Activated CD8-positive, alpha-beta memory T cell treated with anti-CD3 and anti-CD28 coated beads, Interleukin-2, amount 50 U/mL, for 24 hours (primary cell): ENCODE measurements around the gene TGM3.
"Not testable (repeated sequence)": the region's sequence is repeated elsewhere in the genome, so short reads cannot be mapped to it uniquely, and the experiment has no call there.

Experiments used
- DNase-seq: peaks from one replicate; pipeline ENCODE4 v3.0.0-alpha.2; 2020; ENCODE audit errors: extremely low read depth

Gene TGM3

DNA sequence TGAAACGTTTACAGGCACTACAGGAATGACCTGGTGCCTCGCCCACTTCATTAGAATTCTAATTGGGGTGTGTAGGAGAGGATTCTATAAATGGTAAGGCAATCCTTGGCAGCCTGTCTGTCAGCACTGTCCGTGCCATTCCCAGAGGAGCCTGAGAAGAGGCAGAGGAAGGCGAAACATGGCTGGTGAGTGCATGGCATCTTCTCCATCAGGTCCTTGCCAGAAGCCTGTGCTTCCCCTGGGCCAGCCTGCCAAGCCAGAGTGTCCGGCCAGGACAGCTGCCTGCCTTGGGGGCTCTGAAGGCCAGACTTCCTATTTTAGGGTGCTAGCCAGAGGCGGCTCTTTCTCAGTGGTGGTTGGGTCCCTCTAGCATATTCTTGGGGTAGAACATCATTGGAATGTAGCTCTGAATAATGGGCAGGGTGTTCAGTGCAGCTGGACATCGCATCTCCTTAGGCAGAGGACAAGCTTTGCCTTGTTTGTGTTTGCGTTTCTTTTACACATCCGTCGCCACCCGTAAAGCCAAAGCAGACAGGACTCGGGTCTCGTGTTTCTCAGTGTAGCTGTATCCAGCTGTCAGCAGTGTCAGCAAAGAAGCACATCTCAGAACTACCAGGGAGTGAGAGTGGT lies at the start of gene TGM3:
Gene TGM3 (plus strand): TSS at position 116 of the 630 bp plus-strand sequence. CDS start 63 bp downstream, at position 179.
- no peak for DNase-seq

DNA sequence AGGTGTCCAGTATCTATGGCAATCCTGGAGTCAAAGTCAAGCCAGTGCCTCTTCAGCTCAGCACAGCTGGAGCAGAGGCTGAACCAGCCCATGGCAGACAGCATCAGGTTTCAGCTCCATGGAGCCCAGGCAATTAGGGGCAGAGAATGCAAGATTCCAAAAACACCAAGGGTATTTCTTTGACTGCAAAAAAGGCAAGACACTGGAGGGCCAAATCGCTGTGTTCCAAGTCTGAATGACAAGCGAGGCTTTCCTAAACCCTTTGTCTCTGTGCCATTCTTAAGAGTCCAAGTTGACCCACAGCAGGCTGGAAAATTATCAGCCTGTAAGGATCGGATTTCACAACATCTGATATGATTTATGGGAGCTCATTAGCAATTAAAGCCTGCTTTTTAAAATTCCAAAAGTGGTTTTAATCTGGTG lies 49.7 kb upstream of the TGM3 start:
- no peak for DNase-seq

DNA sequence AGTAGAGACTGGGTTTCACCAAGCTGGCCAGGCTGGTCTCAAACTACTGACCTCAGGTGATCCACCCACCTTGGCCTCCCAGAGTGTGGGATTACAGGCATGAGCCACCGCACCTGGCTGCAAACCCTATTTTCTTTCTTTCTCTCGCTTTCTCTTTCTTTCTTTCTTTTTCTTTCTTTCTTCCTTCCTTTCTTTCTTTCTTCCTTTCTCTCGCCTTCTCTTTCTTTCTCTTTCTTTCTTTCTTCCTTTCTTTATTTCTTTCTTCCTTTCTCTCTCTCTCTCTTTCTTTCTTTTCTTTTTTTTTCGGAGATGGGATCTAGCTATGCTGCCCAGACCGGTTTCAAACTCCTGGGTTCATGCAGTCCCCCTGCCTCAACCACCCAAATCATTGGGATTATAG lies 47.0 kb upstream of the TGM3 start:
- no peak for DNase-seq

GRCh38 chr20:2249935-2250334 lies 45.9 kb upstream of the TGM3 start:
- DNase-seq, result no peak

DNA sequence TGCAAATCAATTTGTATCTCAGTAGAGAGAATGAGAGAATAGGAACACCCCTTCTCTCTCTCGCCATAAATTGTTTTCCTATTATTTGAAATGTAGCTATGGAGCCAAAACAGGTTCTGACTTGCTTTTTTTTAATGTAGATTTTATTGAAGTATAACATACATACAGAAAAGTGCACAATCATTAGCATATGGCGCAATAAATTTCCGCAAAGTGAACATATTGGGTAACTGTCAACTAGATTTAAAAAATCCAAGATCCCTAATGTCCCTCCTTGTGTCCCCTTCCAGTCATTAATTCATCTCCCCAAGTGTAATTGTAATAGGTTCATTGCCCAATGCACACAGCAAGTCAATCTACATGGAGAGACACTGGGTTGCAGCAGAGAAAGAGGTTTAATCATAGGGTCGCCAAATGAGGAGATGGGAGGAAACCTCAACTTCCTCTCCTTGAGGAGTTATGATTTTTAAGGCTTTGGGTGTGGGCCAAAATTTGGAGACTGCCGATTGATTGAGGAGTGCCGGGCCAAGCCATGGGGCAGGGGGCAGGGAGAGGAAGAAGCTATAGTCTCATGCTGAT lies 43.3 kb upstream of the TGM3 start:
- DNase-seq, result no peak

DNA sequence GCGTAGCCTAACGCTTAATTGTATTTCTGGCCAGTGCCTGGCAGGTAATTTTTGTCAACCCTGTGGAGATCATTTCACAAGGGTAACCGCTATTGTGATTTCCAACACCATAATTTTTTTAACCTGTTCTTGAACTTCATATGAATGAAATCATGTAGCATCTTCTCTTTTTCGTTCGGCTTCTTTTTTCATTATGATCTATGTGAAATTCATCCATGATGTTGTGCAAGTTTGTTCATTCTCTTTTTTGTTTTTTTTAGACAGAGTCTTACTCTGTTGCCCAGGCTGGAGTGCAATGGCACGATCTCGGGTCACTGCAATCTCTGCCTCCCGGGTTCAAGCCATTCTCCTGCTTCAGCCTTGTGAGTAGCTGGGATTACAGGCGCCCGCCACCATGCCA lies 42.5 kb upstream of the TGM3 start:
- no peak for DNase-seq

- no peak for DNase-seq
These were observed 41.5 kb upstream of the TGM3 start for GRCh38 chr20:2254333-2254732.

GRCh38 chr20:2255926-2256531 lies 39.8 kb upstream of the TGM3 start:
- DNase-seq, result no peak

- no peak for DNase-seq
These were observed 36.1 kb upstream of the TGM3 start for GRCh38 chr20:2259731-2260130.

DNA sequence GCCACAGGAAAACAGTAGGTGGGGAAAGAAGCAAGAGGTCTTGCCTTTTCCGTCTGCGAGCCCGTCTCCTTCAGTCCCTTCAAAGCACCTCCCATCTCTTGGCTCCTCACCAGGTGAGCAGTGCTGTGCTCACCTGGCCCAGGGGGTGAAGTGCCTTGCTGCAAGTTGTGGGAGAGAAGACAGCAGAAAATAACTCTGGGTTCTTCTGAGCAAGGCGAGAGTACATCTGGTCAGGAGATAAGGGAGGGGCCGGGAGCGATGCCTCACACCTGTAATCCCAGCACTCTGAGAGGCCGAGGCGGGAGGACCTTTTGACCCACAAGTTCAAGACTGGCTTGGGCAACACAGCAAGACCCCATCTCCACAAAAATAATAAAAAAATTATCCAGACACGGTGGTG lies 35.6 kb upstream of the TGM3 start:
- DNase-seq, result no peak

GRCh38 chr20:2261046-2261485 lies 34.7 kb upstream of the TGM3 start:
- no peak for DNase-seq

GRCh38 chr20:2261629-2262028 lies 34.2 kb upstream of the TGM3 start:
- DNase-seq, result no peak

DNA sequence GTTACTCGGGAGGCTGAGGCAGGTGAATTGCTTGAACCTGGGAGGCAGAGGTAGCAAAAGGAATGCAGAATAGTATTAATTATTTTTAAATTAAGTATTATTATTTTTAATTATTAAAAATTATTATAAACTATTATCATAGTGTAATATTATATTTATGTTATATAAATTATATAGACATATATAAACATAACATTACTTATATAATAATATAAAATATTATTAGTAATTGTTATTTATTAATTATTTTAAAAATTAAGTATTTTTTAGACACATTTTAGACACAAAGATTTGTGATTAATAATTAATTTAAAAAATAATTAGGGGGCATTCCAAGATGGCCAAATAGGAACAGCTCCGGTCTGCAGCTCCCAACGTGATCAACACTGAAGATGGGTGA lies 31.7 kb upstream of the TGM3 start:
- no peak for DNase-seq

DNA sequence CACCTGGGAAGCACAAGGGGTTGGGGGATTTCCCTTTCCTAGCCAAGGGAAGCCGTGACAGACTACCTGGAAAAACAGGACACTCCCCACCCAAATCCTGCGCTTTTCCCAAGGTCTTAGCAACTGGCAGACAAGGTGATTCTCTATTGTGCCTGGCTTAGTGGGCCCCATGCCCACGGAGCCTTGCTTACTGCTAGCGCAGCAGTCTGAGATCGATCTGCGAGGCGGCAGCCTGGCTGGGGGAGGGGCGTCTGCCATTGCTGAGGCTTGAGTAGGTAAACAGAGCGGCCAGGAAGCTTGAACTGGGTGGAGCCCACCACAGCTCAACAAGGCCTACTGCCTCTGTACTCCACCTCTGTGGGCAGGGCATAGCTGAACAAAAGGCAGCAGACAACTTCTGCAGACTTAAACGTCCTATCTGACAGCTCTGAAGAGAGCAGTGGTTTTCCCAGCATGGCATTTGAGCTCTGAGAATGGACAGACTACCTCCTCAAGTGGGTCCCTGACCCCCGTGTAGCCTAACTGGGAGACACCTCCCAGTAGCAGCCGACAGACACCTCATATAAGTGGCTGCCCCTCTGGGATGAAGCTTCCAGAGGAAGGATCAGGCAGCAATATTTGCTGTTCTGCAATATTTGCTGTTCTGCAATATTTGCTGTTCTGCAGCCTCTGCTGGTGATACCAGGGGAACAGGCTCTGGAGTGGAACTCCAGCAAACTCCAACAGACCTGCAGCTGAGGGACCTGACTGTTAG lies 31.0 kb upstream of the TGM3 start:
- not testable (repeated sequence) for DNase-seq

GRCh38 chr20:2273634-2274302 lies 22.0 kb upstream of the TGM3 start:
- no peak for DNase-seq

GRCh38 chr20:2276015-2276414 lies 19.8 kb upstream of the TGM3 start:
- no peak for DNase-seq

GRCh38 chr20:2279253-2279779 lies 16.5 kb upstream of the TGM3 start:
- DNase-seq, result no peak

- no peak for DNase-seq
These were observed 15.7 kb upstream of the TGM3 start for GRCh38 chr20:2280082-2280481.

- no peak for DNase-seq
These were observed 14.2 kb upstream of the TGM3 start for GRCh38 chr20:2281563-2281962.

GRCh38 chr20:2282181-2282580 lies 13.6 kb upstream of the TGM3 start:
- DNase-seq, result no peak

DNA sequence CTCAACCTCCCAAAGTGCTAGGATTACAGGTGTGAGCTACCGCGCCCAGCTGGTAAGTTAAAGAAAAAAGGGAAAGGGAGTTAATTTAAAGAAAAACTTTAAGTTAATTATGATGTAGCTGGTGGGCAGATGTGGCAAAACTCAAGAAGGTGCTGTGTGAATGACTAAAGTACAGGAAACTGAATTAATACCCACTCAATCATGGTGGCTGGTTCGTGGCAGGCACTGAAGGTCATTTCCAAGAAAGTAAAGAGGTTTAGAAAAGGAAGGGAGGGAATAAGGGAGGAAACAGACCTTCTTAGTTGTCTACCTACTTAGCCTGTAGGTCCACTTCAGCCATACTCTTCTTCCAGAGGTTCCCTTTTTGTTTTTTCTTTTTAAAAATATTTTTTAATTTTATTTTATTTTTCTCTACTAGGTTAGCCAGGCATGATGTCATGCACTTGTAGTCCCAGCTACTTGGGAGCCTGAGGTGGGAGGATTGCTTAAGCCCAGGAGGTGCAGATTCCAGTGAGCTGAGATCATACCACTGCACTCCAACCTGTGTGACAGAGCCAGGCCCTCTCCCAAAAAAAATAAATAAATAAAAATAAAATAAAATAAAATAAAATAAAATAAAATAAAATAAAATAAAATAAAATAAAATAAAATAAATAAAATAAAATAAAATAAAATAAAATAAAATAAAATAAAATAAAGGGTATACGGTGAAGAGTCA lies 11.9 kb upstream of the TGM3 start:
- no peak for DNase-seq
